DOHH2 (cell line): ENCODE data around the gene LGALS3BP.

Source experiments
- EZH2phosphoT487 ChIP-seq: fragments of 200-600 bp; sonication (generic); IDR thresholded peaks from 2 replicates; pipeline ENCODE4 v1.6.1; 2017; ENCODE audit warnings: borderline replicate concordance, mild to moderate bottlenecking, antibody characterized with exemption, low read length, moderate library complexity, mixed read lengths
- TF ChIP-seq, protein P1 (sequence below): fragments of 200-600 bp; sonication (generic); IDR thresholded peaks from one replicate; pipeline ENCODE4 v1.5.1; 2014; ENCODE audit warnings: antibody characterized with exemption, mild to moderate bottlenecking, low read depth, low read length; ENCODE audit not compliant: poor library complexity, severe bottlenecking

DNA sequence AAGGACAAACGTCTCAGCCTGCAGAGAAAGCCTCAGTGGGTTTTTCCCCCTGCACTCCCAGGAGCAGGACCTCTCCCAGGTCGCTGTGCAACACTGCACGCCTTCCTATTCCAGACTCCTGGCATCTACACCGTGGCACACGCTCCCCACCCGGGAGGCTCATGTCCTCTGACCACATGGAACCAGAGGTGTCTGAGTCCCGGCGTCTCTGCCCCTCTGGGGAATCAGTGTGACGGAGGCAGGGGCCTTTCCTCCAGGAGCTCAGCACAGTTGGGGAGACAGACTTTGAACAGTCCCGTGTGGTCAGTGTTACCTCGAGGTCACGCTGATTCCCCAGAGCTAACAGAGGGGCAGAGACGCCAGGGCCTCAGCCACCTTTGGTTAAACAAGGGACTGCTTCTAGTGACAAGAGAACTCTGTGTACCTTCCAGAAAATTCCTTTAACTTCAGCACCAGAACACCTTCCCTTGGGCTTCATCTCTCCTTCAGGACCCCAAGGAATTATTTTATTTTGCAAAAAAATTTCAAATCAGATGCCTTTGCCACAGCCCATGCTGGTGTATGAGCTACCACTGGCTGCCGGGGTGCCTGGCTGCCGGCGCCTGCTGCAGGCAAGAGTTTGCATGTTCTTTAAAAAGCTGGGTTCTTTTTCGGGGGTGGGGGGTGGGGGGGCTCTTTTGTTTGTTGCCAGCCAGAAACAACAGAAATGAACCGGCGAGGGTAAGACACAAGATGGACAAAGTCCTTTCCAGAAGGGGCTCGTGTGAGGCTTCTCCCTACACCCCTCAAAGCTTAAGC, 23.3 kb upstream of the LGALS3BP start:
- TF ChIP-seq, protein P1, sequence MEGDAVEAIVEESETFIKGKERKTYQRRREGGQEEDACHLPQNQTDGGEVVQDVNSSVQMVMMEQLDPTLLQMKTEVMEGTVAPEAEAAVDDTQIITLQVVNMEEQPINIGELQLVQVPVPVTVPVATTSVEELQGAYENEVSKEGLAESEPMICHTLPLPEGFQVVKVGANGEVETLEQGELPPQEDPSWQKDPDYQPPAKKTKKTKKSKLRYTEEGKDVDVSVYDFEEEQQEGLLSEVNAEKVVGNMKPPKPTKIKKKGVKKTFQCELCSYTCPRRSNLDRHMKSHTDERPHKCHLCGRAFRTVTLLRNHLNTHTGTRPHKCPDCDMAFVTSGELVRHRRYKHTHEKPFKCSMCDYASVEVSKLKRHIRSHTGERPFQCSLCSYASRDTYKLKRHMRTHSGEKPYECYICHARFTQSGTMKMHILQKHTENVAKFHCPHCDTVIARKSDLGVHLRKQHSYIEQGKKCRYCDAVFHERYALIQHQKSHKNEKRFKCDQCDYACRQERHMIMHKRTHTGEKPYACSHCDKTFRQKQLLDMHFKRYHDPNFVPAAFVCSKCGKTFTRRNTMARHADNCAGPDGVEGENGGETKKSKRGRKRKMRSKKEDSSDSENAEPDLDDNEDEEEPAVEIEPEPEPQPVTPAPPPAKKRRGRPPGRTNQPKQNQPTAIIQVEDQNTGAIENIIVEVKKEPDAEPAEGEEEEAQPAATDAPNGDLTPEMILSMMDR: no peak
- no peak for TF ChIP-seq EZH2phosphoT487
